Measurements from ENCODE around the gene PUDP.
A peak's percentile ranks its signal among the peaks of the same experiment; 100 is the strongest.
"Not testable (repeated sequence)": the region's sequence is repeated elsewhere in the genome, so short reads cannot be mapped to it uniquely, and the experiment has no call there.

PUDP gene

GRCh38 chrX:7147978-7148854, at the start of gene PUDP:
Gene PUDP (minus strand): TSS chrX:7148153. CDS start chrX:7148113, 40 bp downstream.
- DNase-seq (ENCODE audit: low read depth in 1 of 2, low spot score in 1 of 2), result peak; percentile 58 to 62

GRCh38 chrX:7194606-7195005, 46.7 kb upstream of the PUDP start:
- DNase-seq (ENCODE audit: low read depth in 1 of 2, low spot score in 1 of 2), result no peak

- no peak for DNase-seq (ENCODE audit: low read depth in 1 of 2, low spot score in 1 of 2)
These were observed 44.9 kb upstream of the PUDP start for GRCh38 chrX:7192871-7193270.

- DNase-seq (ENCODE audit: low read depth in 1 of 2, low spot score in 1 of 2), result no peak
These were observed 43.7 kb upstream of the PUDP start for GRCh38 chrX:7191681-7192110.

- DNase-seq (ENCODE audit: low read depth in 1 of 2, low spot score in 1 of 2), result no peak
These were observed 42.2 kb upstream of the PUDP start for GRCh38 chrX:7190157-7190556.

GRCh38 chrX:7188672-7189071, 40.7 kb upstream of the PUDP start:
- no peak for DNase-seq (ENCODE audit: low read depth in 1 of 2, low spot score in 1 of 2)

GRCh38 chrX:7184816-7185215, 36.9 kb upstream of the PUDP start:
- DNase-seq (ENCODE audit: low read depth in 1 of 2, low spot score in 1 of 2), result no peak

- DNase-seq (ENCODE audit: low read depth in 1 of 2, low spot score in 1 of 2), result no peak
These were observed 31.5 kb upstream of the PUDP start for GRCh38 chrX:7179446-7179845.

GRCh38 chrX:7178859-7179258, 30.9 kb upstream of the PUDP start:
- not testable (repeated sequence) for DNase-seq (ENCODE audit: low read depth in 1 of 2, low spot score in 1 of 2)

- no peak for DNase-seq (ENCODE audit: low read depth in 1 of 2, low spot score in 1 of 2)
These were observed 22.9 kb upstream of the PUDP start for GRCh38 chrX:7170898-7171297.

GRCh38 chrX:7169627-7170026, 21.7 kb upstream of the PUDP start:
- no peak for DNase-seq (ENCODE audit: low read depth in 1 of 2, low spot score in 1 of 2)

GRCh38 chrX:7168371-7168770, 20.4 kb upstream of the PUDP start:
- DNase-seq (ENCODE audit: low read depth in 1 of 2, low spot score in 1 of 2), result no peak

GRCh38 chrX:7164174-7164573, 16.2 kb upstream of the PUDP start:
- DNase-seq (ENCODE audit: low read depth in 1 of 2, low spot score in 1 of 2), result no peak

- no peak for DNase-seq (ENCODE audit: low read depth in 1 of 2, low spot score in 1 of 2)
These were observed 15.3 kb upstream of the PUDP start for GRCh38 chrX:7163146-7163677.

- no peak for DNase-seq (ENCODE audit: low read depth in 1 of 2, low spot score in 1 of 2)
These were observed 11.4 kb upstream of the PUDP start for GRCh38 chrX:7159149-7159861.

- no peak for DNase-seq (ENCODE audit: low read depth in 1 of 2, low spot score in 1 of 2)
These were observed 10.6 kb upstream of the PUDP start for GRCh38 chrX:7158468-7158990.

GRCh38 chrX:7156879-7157278, 8.9 kb upstream of the PUDP start:
- no peak for DNase-seq (ENCODE audit: low read depth in 1 of 2, low spot score in 1 of 2)

GRCh38 chrX:7155163-7155562, 7.2 kb upstream of the PUDP start:
- DNase-seq (ENCODE audit: low read depth in 1 of 2, low spot score in 1 of 2), result no peak

GRCh38 chrX:7154041-7154597, 6.2 kb upstream of the PUDP start:
- no peak for DNase-seq (ENCODE audit: low read depth in 1 of 2, low spot score in 1 of 2)

GRCh38 chrX:7153231-7153630, 5.3 kb upstream of the PUDP start:
- DNase-seq (ENCODE audit: low read depth in 1 of 2, low spot score in 1 of 2), result no peak

- DNase-seq (ENCODE audit: low read depth in 1 of 2, low spot score in 1 of 2), result no peak
These were observed 1.5 kb upstream of the PUDP start for GRCh38 chrX:7149411-7149810.

All from activated CD4-positive, alpha-beta T cell treated with anti-CD3 and anti-CD28 coated beads, Interleukin-2, amount 50 U/mL, for 24 hours (primary cell).